Transverse colon (tissue), 4 donors: ENCODE results near the gene UEVLD.

Source experiments
- EP300 ChIP-seq: sonication (generic); formaldehyde crosslinking; IDR thresholded peaks from one replicate; pipeline ENCODE4 v1.6.1; 2017; ENCODE audit warnings: antibody characterized with exemption, low read depth
- POLR2A ChIP-seq: fragments of 450-650 bp; IDR thresholded peaks from one replicate; pipeline ENCODE4 v1.6.1; 2016; ENCODE audit warnings: antibody characterized with exemption, mild to moderate bottlenecking, moderate library complexity
- POLR2AphosphoS5 ChIP-seq, 3 donors: sonication (generic); formaldehyde crosslinking; IDR thresholded peaks; one replicate each; pipeline ENCODE4 v1.6.1; 2016; ENCODE audit warnings: antibody characterized with exemption in 3 of 3
- TF ChIP-seq, protein P1 (sequence below), 5 experiments: fragments of 200-600 bp in 3 of 5; fragments of 450-650 bp in 2 of 5; sonication (generic) in 3 of 5; IDR thresholded peaks; 1 replicate in 2 of 5; 2 replicates in 3 of 5; pipeline ENCODE4 v1.5.1; 2016 to 2017; ENCODE audit warnings: antibody characterized with exemption in 5 of 5, inconsistent platforms in 3 of 5, mild to moderate bottlenecking in 2 of 5, moderate library complexity in 1 of 5

DNA sequence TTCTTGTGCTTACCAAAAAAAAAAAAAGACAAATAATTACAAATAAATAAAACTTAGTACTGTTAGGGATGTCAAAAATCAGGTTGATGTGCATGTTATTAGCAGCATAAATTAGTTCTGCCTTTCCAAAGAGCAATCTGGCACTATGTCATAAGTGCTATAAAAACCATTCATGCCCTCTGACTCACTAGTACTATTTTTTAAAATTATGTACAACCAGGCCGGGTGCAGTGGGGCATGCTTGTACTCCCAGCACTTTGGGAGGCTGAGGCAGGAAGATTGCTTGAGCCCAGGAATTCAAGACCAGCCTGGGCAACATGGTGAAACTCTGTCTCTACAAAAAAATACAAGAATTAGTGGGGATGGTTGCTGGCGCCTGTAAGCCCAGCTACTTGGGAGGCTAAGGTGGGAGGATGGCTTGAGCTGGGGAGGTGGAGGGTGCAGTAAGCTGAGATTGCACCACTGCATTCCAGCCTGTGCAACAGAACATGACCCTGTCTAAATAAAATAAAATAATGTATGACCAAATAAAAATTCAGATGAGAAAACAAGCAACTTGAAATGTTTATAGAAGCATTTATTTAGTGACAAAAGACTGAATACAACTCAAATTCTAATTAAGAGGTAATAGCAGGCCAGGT lies 25.3 kb downstream of the UEVLD start:
- TF ChIP-seq, protein P1, sequence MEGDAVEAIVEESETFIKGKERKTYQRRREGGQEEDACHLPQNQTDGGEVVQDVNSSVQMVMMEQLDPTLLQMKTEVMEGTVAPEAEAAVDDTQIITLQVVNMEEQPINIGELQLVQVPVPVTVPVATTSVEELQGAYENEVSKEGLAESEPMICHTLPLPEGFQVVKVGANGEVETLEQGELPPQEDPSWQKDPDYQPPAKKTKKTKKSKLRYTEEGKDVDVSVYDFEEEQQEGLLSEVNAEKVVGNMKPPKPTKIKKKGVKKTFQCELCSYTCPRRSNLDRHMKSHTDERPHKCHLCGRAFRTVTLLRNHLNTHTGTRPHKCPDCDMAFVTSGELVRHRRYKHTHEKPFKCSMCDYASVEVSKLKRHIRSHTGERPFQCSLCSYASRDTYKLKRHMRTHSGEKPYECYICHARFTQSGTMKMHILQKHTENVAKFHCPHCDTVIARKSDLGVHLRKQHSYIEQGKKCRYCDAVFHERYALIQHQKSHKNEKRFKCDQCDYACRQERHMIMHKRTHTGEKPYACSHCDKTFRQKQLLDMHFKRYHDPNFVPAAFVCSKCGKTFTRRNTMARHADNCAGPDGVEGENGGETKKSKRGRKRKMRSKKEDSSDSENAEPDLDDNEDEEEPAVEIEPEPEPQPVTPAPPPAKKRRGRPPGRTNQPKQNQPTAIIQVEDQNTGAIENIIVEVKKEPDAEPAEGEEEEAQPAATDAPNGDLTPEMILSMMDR (IDR thresholded peaks at IDR 0.05): no peak
- TF ChIP-seq EP300 (no peak), POLR2AphosphoS5 (IDR thresholded peaks at IDR 0.05) (no peak), POLR2A (no peak)
